ENCODE data around the gene RGS18. TPM values are rescaled to one million over a fixed set of nuclear protein-coding genes. Genes with fewer than 3 reads are reported as not detected.

The RGS18 gene
- total and polyA plus RNA-seq, 2 of the 4 experiments (the other 2 are of a cell fraction), result 0.09 to 0.18 TPM

- Histone ChIP-seq H3K23ac (ENCODE audit: low read depth, low read length) (no peak overlapping the region), H3K36me3 (ENCODE audit: control insufficient read depth, insufficient read depth, low read length) (no peaks in the 10 kb centered on the region; the same call in 1 of the 2 replicates), H3K79me1 (ENCODE audit: low read depth in 1 of 2, low read length in 2 of 2) (no peaks in the 10 kb centered on the region), H3K4me1 (ENCODE audit: control insufficient read depth, insufficient read depth, low read length) (no peaks in the 10 kb centered on the region), H2BK15ac (ENCODE audit: low read depth, low read length) (no peak overlapping the region), H3K14ac (replicated peaks; ENCODE audit: low read depth, low read length) (no peak overlapping the region), H2BK120ac (ENCODE audit: low read depth, low read length) (no peak overlapping the region), H2AK5ac (ENCODE audit: low read depth, low read length) (no peak overlapping the region), H3K27me3 (ENCODE audit: control insufficient read depth, insufficient read depth, low read length) (no peaks in the 10 kb centered on the region), H3K9me1 (ENCODE audit: insufficient read depth, low read length) (no peaks in the 10 kb centered on the region), H2BK5ac (ENCODE audit: low read depth, low read length, poor library complexity, severe bottlenecking) (no peak overlapping the region), H4K91ac (ENCODE audit: insufficient read depth, low read depth, low read length) (no peak overlapping the region), H3K9me3 (ENCODE audit: control insufficient read depth, insufficient read depth, low read length) (no peaks in the 10 kb centered on the region), H3K27ac (ENCODE audit: insufficient read depth, low read length) (no peak overlapping the region), H3K4me3 (ENCODE audit: insufficient read depth, low read depth, low read length) (no peak overlapping the region), H3K4me2 (ENCODE audit: low read depth, low read length) (no peak overlapping the region), H2BK20ac (ENCODE audit: low read depth, low read length) (no peak overlapping the region), H3K56ac (ENCODE audit: extremely low read depth, insufficient read depth, low read length) (no peak overlapping the region), H4K20me1 (ENCODE audit: insufficient read depth, low read length) (no peaks in the 10 kb centered on the region), H2AFZ (replicated peaks; ENCODE audit: low read length, poor library complexity) (no peak overlapping the region), H3K4ac (ENCODE audit: low read depth, low read length) (no peak overlapping the region), H2AK9ac (replicated peaks; ENCODE audit: low read depth, low read length, poor library complexity) (no peak overlapping the region), H4K5ac (ENCODE audit: low read depth, low read length) (no peak overlapping the region), H3K18ac (ENCODE audit: low read depth, low read length) (no peak overlapping the region), H3K9ac (ENCODE audit: low read depth, low read length) (no peak overlapping the region), H4K8ac (ENCODE audit: low read depth in 2 of 2, low read length in 2 of 2) (no peak overlapping the region)
- DNase-seq (no peak), ATAC-seq (ENCODE audit: low read depth) (no peak)
- intact Hi-C loops (cut with micrococcal nuclease) (no loop called here), dilution Hi-C loops (cut with HindIII; ENCODE audit: low sequenced_read_pairs, unreplicated experiment) (no loop called here), in situ Hi-C loops (cut with MboI; ENCODE audit: low sequenced_read_pairs) (no loop called here)
- BruUV-seq (replicated peaks), result no TSS peak
- ChIA-PET CTCF (no interaction called here), POLR2A (ENCODE audit: unreplicated experiment) (no interaction called here)
- TF ChIP-seq RCOR1 (IDR thresholded peaks at IDR 0.05; ENCODE audit: insufficient replicate concordance, low read length) (no peak), MAFK (IDR thresholded peaks at IDR 0.05; ENCODE audit: low read depth, low read length) (peak; percentile 81)
- no CpG with 5 or more reads among the region's 2 CpGs for WGBS, 2 experiments (ENCODE audit: extremely low coverage in 2 of 2, insufficient read length in 1 of 2)
Measured at GRCh38 chr1:192175971-192176370, 17.7 kb downstream of the RGS18 start.

All from IMR-90 (cell line).